Transverse colon (tissue), 4 donors: Measurements from ENCODE around the gene ERICH3. TPM values are rescaled to one million over a fixed set of nuclear protein-coding genes. Genes with fewer than 3 reads are reported as not detected.

Experiments
- DNase-seq: peaks from one replicate; pipeline ENCODE4 v3.0.0-alpha.2; 2019
- H3K27ac ChIP-seq, 4 donors: fragments of 200-600 bp; sonication (generic); 2 replicates each; pipeline ENCODE4 v1.5.1; 2016 to 2018; ENCODE audit warnings: inconsistent platforms in 4 of 4
- H3K27me3 ChIP-seq: fragments of 200-600 bp; sonication (generic); 2 replicates; pipeline ENCODE4 v1.5.1; 2017; ENCODE audit warnings: inconsistent platforms
- H3K36me3 ChIP-seq, 4 donors: fragments of 200-600 bp; sonication (generic); 2 replicates each; pipeline ENCODE4 v1.5.1; 2017 to 2019; ENCODE audit warnings: inconsistent platforms in 4 of 4
- H3K4me1 ChIP-seq, 4 donors: fragments of 200-600 bp; sonication (generic); 2 replicates each; pipeline ENCODE4 v1.5.1; 2017 to 2020; ENCODE audit warnings: inconsistent platforms in 4 of 4
- H3K4me3 ChIP-seq, 4 donors: fragments of 200-600 bp; sonication (generic); 1 replicate in 1 of 4; 2 replicates in 3 of 4; pipeline versions ENCODE4 v1.5.1 to v1.6.1; 2017 to 2019; ENCODE audit warnings: inconsistent platforms in 4 of 4
- H3K9me3 ChIP-seq, 2 donors: fragments of 200-600 bp; sonication (generic); 2 replicates each; pipeline ENCODE4 v1.5.1; 2017 to 2019; ENCODE audit warnings: inconsistent platforms in 2 of 2
- CTCF ChIP-seq, 5 experiments: fragments of 200-600 bp in 3 of 5; fragments of 450-650 bp in 2 of 5; sonication (generic) in 3 of 5; IDR thresholded peaks; 1 replicate in 2 of 5; 2 replicates in 3 of 5; pipeline ENCODE4 v1.5.1; 2016 to 2017; ENCODE audit warnings: antibody characterized with exemption in 5 of 5, inconsistent platforms in 3 of 5, mild to moderate bottlenecking in 2 of 5, moderate library complexity in 1 of 5
- EP300 ChIP-seq: sonication (generic); formaldehyde crosslinking; IDR thresholded peaks from one replicate; pipeline ENCODE4 v1.6.1; 2017; ENCODE audit warnings: antibody characterized with exemption, low read depth
- POLR2A ChIP-seq: fragments of 450-650 bp; IDR thresholded peaks from one replicate; pipeline ENCODE4 v1.6.1; 2016; ENCODE audit warnings: antibody characterized with exemption, mild to moderate bottlenecking, moderate library complexity
- POLR2AphosphoS5 ChIP-seq, 3 donors: sonication (generic); formaldehyde crosslinking; IDR thresholded peaks; one replicate each; pipeline ENCODE4 v1.6.1; 2016; ENCODE audit warnings: antibody characterized with exemption in 3 of 3
- WGBS, 2 donors: methylation state at CpG; one replicate each; pipeline ENCODE4 v1.1.5; 2018; ENCODE audit warnings: low coverage in 1 of 2; 5-methylcytosine and 5-hydroxymethylcytosine counted together
- in situ Hi-C, 4 donors: fragments of 200-750 bp; cut with MboI; loops; one replicate each; pipeline versions ENCODE4 v1.15.0 to v1.15.1; 2017; ENCODE audit warnings: low sequenced_read_pairs in 3 of 4, low pct_ligation_motif_present in 1 of 4, low pct_unique_long_range_greater_than_20kb in 1 of 4
- intact Hi-C: fragments of 100-400 bp; cut with DNase I; formaldehyde crosslinking; loops from one replicate; pipeline ENCODE4 v1.15.1; 2023; ENCODE audit warnings: low total_unique reads
- total RNA-seq, 4 donors: library from RNA; depleted of rRNA; stranded (reverse); fragments of >200 nt; gene quantifications; one replicate each; pipeline ENCODE4 v1.1.0, GENCODE V29; 2016

Gene ERICH3
- total RNA-seq, 4 donors from 2014 or later = under 0.01 to 6.4 TPM; not detected in 2

- in situ Hi-C loops (no loop called here), intact Hi-C loops (no loop called here)
- H3K27ac ChIP-seq = no peak overlapping the region
- H3K4me1 ChIP-seq = peaks cover 0 to 7% (median 3%) of the 10 kb centered on the region in 4 donors
- no peaks in the 10 kb centered on the region for H3K9me3 ChIP-seq
- DNase-seq = no peak
- no peak overlapping the region for H3K4me3 ChIP-seq
- no peaks in the 10 kb centered on the region for H3K27me3 ChIP-seq
- WGBS, 2 donors = 96% methylated on average over 1 of the region's 1 CpG; no CpG with 5 or more reads in 1 of the 2 donors
- TF ChIP-seq POLR2A (no peak), CTCF (IDR thresholded peaks at IDR 0.05) (no peak), POLR2AphosphoS5 (IDR thresholded peaks at IDR 0.05) (no peak), EP300 (no peak)
- H3K36me3 ChIP-seq = peaks cover 0 to 14% (median 0%) of the 10 kb centered on the region in 4 donors
Observed at GRCh38 chr1:74715236-74715502, 41.6 kb upstream of the ERICH3 start.

- H3K4me1 ChIP-seq = peaks cover 0 to 7% (median 3%) of the 10 kb centered on the region in 4 donors
- no peak for TF ChIP-seq CTCF (IDR thresholded peaks at IDR 0.05)
- peaks cover 0 to 17% (median 0%) of the 10 kb centered on the region in 4 donors for H3K36me3 ChIP-seq
- H3K9me3 ChIP-seq = no peaks in the 10 kb centered on the region
- in situ Hi-C loops = no loop called here
- H3K27ac ChIP-seq = no peak overlapping the region
- 50 to 64% methylated on average over 1 of the region's 1 CpG for WGBS, 2 donors
- no peak for DNase-seq
- H3K4me3 ChIP-seq = no peak overlapping the region
- intact Hi-C loops = no loop called here
- no peaks in the 10 kb centered on the region for H3K27me3 ChIP-seq
Observed at GRCh38 chr1:74714429-74715235, 41.0 kb upstream of the ERICH3 start.

GRCh38 chr1:74713849-74714248, 40.3 kb upstream of the ERICH3 start:
- Histone ChIP-seq H3K27ac (no peak overlapping the region), H3K36me3 (peaks cover 0 to 22% (median 0%) of the 10 kb centered on the region in 4 donors), H3K4me1 (peaks cover 0 to 7% (median 3%) of the 10 kb centered on the region in 4 donors), H3K27me3 (no peaks in the 10 kb centered on the region), H3K9me3 (no peaks in the 10 kb centered on the region), H3K4me3 (no peak overlapping the region)
- WGBS, 2 donors = 83 to 100% methylated on average over 1 to 3 of the region's 3 CpGs
- in situ Hi-C loops = no loop called here
- intact Hi-C loops = no loop called here
- TF ChIP-seq POLR2A = no peak
- TF ChIP-seq CTCF (IDR thresholded peaks at IDR 0.05) = no peak
- TF ChIP-seq EP300 = no peak
- TF ChIP-seq POLR2AphosphoS5 (IDR thresholded peaks at IDR 0.05) = no peak
- no peak for DNase-seq

GRCh38 chr1:74712881-74713280, 39.3 kb upstream of the ERICH3 start:
- intact Hi-C loops = no loop called here
- in situ Hi-C loops = no loop called here
- peaks cover 0 to 7% (median 3%) of the 10 kb centered on the region in 4 donors for H3K4me1 ChIP-seq
- DNase-seq = no peak
- TF ChIP-seq EP300 (no peak), CTCF (IDR thresholded peaks at IDR 0.05) (no peak), POLR2AphosphoS5 (IDR thresholded peaks at IDR 0.05) (no peak), POLR2A (no peak)
- H3K27ac ChIP-seq = no peak overlapping the region
- no peaks in the 10 kb centered on the region for H3K27me3 ChIP-seq
- 39% methylated on average over 1 of the region's 1 CpG; no CpG with 5 or more reads in 1 of the 2 donors for WGBS, 2 donors
- peaks cover 0 to 14% (median 0%) of the 10 kb centered on the region in 4 donors for H3K36me3 ChIP-seq
- H3K9me3 ChIP-seq = no peaks in the 10 kb centered on the region
- no peak overlapping the region for H3K4me3 ChIP-seq
